Karpas-422 (cell line): ENCODE data around the gene HDAC10. TPM values are rescaled to one million over a fixed set of nuclear protein-coding genes. Genes with fewer than 3 reads are reported as not detected.
A peak's percentile ranks its signal among the peaks of the same experiment; 100 is the strongest.
"Not testable (repeated sequence)": the region's sequence is repeated elsewhere in the genome, so short reads cannot be mapped to it uniquely, and the experiment has no call there.

ENCODE experiments used
- DNase-seq: peaks from one replicate; pipeline ENCODE4 v3.0.0-alpha.2; 2015
- H2AFZ ChIP-seq: fragments of 200-600 bp; sonication (generic); 2 replicates; pipeline ENCODE4 v1.6.1; 2014; ENCODE audit warnings: antibody characterized with exemption, low read length, mixed read lengths
- H3K27ac ChIP-seq: fragments of 200-600 bp; sonication (generic); 2 replicates; pipeline ENCODE4 v1.5.1; 2014; ENCODE audit warnings: mild to moderate bottlenecking, low read length, moderate library complexity
- H3K27me3 ChIP-seq: fragments of 200-600 bp; sonication (generic); 2 replicates; pipeline ENCODE4 v1.6.1; 2014; ENCODE audit warnings: low read length, mixed read lengths
- H3K36me3 ChIP-seq: fragments of 200-600 bp; sonication (generic); 2 replicates; pipeline ENCODE4 v1.6.1; 2014; ENCODE audit warnings: low read length, mixed read lengths; ENCODE audit not compliant: insufficient read depth
- H3K4me1 ChIP-seq: fragments of 200-600 bp; sonication (generic); 2 replicates; pipeline ENCODE4 v1.6.1; 2014; ENCODE audit warnings: mild to moderate bottlenecking, low read length, mixed read lengths
- H3K4me2 ChIP-seq: fragments of 200-600 bp; sonication (generic); 2 replicates; pipeline ENCODE4 v1.6.1; 2014; ENCODE audit warnings: low read length, low read depth, mild to moderate bottlenecking; ENCODE audit not compliant: poor library complexity, severe bottlenecking
- H3K4me3 ChIP-seq: fragments of 200-600 bp; sonication (generic); 2 replicates; pipeline ENCODE4 v1.5.1; 2014; ENCODE audit warnings: mild to moderate bottlenecking, antibody characterized with exemption, low read length, mixed read lengths
- H3K79me2 ChIP-seq: fragments of 200-600 bp; sonication (generic); 2 replicates; pipeline ENCODE4 v1.6.1; 2014; ENCODE audit warnings: mild to moderate bottlenecking, low read length, mixed read lengths
- H3K9ac ChIP-seq: fragments of 200-600 bp; sonication (generic); 2 replicates; pipeline ENCODE4 v1.6.0; 2014; ENCODE audit warnings: low read length
- H3K9me2 ChIP-seq: fragments of 200-600 bp; sonication (generic), shearing (Covaris generic); replicated peaks from 2 replicates; pipeline ENCODE4 v1.6.0; 2014; ENCODE audit warnings: mild to moderate bottlenecking, low read length, moderate library complexity; ENCODE audit not compliant: insufficient read depth
- H3K9me3 ChIP-seq: fragments of 300-700, 200-600 bp; sonication (generic); 2 replicates; pipeline ENCODE4 v1.6.1; 2014; ENCODE audit warnings: low read length, mixed read lengths
- H4K20me1 ChIP-seq: fragments of 200-600 bp; sonication (generic); 2 replicates; pipeline ENCODE4 v1.6.1; 2014; ENCODE audit warnings: mild to moderate bottlenecking, antibody characterized with exemption, low read length, low read depth; ENCODE audit not compliant: insufficient read depth
- total RNA-seq: library from RNA; depleted of rRNA; stranded (reverse); fragments of >200 nt; shearing (Covaris generic); gene quantifications from 2 replicates; pipeline ENCODE4 v1.2.3, GENCODE V29; 2014; ENCODE audit warnings: low replicate concordance

The HDAC10 gene
- total RNA-seq, 1 experiment from 2014 or later = 42.3 TPM

GRCh38 chr22:50274311-50274710 is 23.2 kb upstream of the HDAC10 start:
- no peak overlapping the region for H2AFZ ChIP-seq
- no peak overlapping the region for H3K4me2 ChIP-seq
- H3K27me3 ChIP-seq = no peaks in the 10 kb centered on the region
- no peaks in the 10 kb centered on the region for H3K36me3 ChIP-seq
- H3K79me2 ChIP-seq = no peaks in the 10 kb centered on the region
- H4K20me1 ChIP-seq = no peaks in the 10 kb centered on the region
- no peak overlapping the region for H3K4me3 ChIP-seq
- H3K9me2 ChIP-seq = no peaks in the 10 kb centered on the region
- H3K9me3 ChIP-seq = peaks cover 4% of the 10 kb centered on the region; the same call in 1 of the 2 replicates
- DNase-seq = peak; percentile 84
- H3K27ac ChIP-seq = no peak overlapping the region
- peaks cover 22% of the 10 kb centered on the region for H3K4me1 ChIP-seq
- no peak overlapping the region for H3K9ac ChIP-seq

DNA sequence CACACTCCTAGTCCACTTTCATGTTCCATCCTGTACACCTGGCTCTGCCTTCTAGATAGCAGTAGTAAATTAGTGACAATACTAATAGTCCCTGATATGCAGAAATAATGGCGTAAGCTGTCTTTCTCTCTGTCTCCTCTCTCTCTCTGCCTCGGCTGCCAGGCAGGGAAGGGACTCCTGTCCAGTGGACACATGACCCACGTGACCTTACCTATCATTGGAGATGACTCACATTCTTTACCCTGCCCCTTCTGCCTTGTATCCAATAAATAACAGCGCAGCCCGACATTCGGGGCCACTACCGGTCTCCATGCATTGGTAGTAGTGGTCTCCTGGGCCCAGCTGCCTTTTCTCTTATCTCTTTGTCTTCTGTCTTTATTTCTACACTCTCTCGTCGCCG is 22.7 kb upstream of the HDAC10 start:
- not testable (repeated sequence) for H3K9me3 ChIP-seq, H3K4me3 ChIP-seq, H3K27ac ChIP-seq, DNase-seq, H3K27me3 ChIP-seq, H3K4me2 ChIP-seq, H3K9me2 ChIP-seq, H3K79me2 ChIP-seq, H4K20me1 ChIP-seq, H2AFZ ChIP-seq, H3K36me3 ChIP-seq, H3K9ac ChIP-seq
- H3K4me1 ChIP-seq = peaks cover 24% of the 10 kb centered on the region

DNA sequence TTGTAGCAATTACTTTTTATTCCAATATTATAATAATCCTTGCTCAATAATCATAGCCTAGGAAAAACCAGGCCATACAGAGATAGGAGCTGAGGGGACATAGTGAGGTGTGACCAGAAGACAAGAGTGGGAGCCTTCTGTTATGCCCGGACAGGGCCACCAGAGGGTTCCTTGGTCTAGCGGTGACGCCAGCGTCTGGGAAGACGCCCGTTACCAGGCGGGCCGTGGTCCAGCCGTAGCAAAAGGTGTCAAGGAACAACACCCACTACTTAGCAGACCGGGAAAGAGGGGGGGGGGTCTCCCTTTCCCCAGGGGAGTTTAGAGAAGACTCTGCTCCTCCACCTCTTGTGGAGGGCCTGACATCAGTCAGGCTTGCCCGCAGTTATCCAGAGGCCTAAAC is 22.3 kb upstream of the HDAC10 start:
- not testable (repeated sequence) for H3K4me3 ChIP-seq, H2AFZ ChIP-seq, H3K27ac ChIP-seq, H3K9ac ChIP-seq, H3K79me2 ChIP-seq, H3K36me3 ChIP-seq, H3K4me2 ChIP-seq, H4K20me1 ChIP-seq, H3K27me3 ChIP-seq, H3K9me3 ChIP-seq, DNase-seq, H3K9me2 ChIP-seq
- peaks cover 24% of the 10 kb centered on the region for H3K4me1 ChIP-seq

- Histone ChIP-seq H3K9me2 (no peaks in the 10 kb centered on the region), H4K20me1 (no peaks in the 10 kb centered on the region), H3K4me1 (peaks cover 24% of the 10 kb centered on the region), H3K27me3 (no peaks in the 10 kb centered on the region), H3K9ac (no peak overlapping the region), H3K9me3 (peaks cover 4% of the 10 kb centered on the region; the same call in 1 of the 2 replicates), H3K36me3 (no peaks in the 10 kb centered on the region), H3K4me3 (peak overlapping the region; percentile 77; the same call in 1 of the 2 replicates), H2AFZ (no peak overlapping the region), H3K4me2 (peak overlapping the region; percentile 96), H3K27ac (no peak overlapping the region), H3K79me2 (no peaks in the 10 kb centered on the region)
- no peak for DNase-seq
Measured at GRCh38 chr22:50272044-50272802, 21.2 kb upstream of the HDAC10 start.

DNA sequence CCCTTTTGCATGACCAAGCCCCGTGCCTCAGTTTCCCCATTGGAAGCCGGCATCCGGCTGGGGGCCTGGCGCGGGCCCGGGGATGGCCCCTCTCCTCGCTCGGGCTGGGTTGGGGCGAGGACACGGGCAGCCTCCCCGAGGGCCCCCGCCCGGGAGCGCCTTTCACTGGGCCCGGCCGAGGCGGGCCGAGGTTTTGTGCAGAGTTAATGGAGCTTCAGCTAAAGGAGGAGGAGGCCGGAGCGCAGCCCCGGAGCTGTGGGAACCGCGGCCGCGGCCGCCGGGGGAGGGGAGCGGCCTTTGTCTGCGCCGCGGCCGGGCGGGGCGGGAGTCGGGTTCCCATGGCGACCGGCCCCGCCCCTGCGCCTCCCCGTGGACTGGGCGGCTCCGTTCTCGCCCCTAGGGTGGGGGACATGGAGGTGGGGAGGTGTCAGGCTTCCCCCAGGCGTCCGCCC is 20.5 kb upstream of the HDAC10 start:
- no peaks in the 10 kb centered on the region for H3K36me3 ChIP-seq
- H3K27ac ChIP-seq = no peak overlapping the region
- peaks cover 4% of the 10 kb centered on the region; the same call in 1 of the 2 replicates for H3K9me3 ChIP-seq
- H4K20me1 ChIP-seq = no peaks in the 10 kb centered on the region
- peak; percentile 85 for DNase-seq
- H3K4me3 ChIP-seq = peak overlapping the region; percentile 77
- peak overlapping the region; percentile 75; the same call in 1 of the 2 replicates for H3K9ac ChIP-seq
- no peaks in the 10 kb centered on the region for H3K79me2 ChIP-seq
- H3K9me2 ChIP-seq = no peaks in the 10 kb centered on the region
- peak overlapping the region; percentile 96 for H3K4me2 ChIP-seq
- H3K27me3 ChIP-seq = no peaks in the 10 kb centered on the region
- H3K4me1 ChIP-seq = peaks cover 24% of the 10 kb centered on the region
- H2AFZ ChIP-seq = no peak overlapping the region

GRCh38 chr22:50270666-50271394 is 19.8 kb upstream of the HDAC10 start:
- H4K20me1 ChIP-seq = no peaks in the 10 kb centered on the region
- peak; percentile 84 for DNase-seq
- peak overlapping the region; percentile 96 for H3K4me2 ChIP-seq
- H3K79me2 ChIP-seq = no peaks in the 10 kb centered on the region
- peaks cover 2% of the 10 kb centered on the region; the same call in 1 of the 2 replicates for H3K9me3 ChIP-seq
- H3K9me2 ChIP-seq = no peaks in the 10 kb centered on the region
- H3K27me3 ChIP-seq = no peaks in the 10 kb centered on the region
- H3K9ac ChIP-seq = peak overlapping the region; percentile 75
- no peak overlapping the region for H3K27ac ChIP-seq
- H2AFZ ChIP-seq = peak overlapping the region; percentile 48; the same call in 1 of the 2 replicates
- H3K36me3 ChIP-seq = no peaks in the 10 kb centered on the region
- peaks cover 24% of the 10 kb centered on the region for H3K4me1 ChIP-seq
- peak overlapping the region; percentile 77 for H3K4me3 ChIP-seq

- peak within 1 kb of the TSS; percentile 60 for H2AFZ ChIP-seq
- peak within 1 kb of the TSS; percentile 96 for H3K4me2 ChIP-seq
- H3K4me1 ChIP-seq = peaks cover 24% of the 10 kb centered on the region
- H4K20me1 ChIP-seq = no peaks in the 10 kb centered on the region
- H3K27me3 ChIP-seq = no peaks in the 10 kb centered on the region
- no peaks in the 10 kb centered on the region for H3K9me2 ChIP-seq
- H3K4me3 ChIP-seq = peak within 1 kb of the TSS; percentile 77
- no peaks in the 10 kb centered on the region; the same call in 1 of the 2 replicates for H3K9me3 ChIP-seq
- H3K9ac ChIP-seq = peak within 1 kb of the TSS; percentile 75
- peak within 1 kb of the TSS; percentile 46 for H3K27ac ChIP-seq
- DNase-seq = peak; percentile 89
- H3K36me3 ChIP-seq = no peaks in the 10 kb centered on the region
- H3K79me2 ChIP-seq = no peaks in the 10 kb centered on the region
Measured at GRCh38 chr22:50269970-50270665, 19.1 kb upstream of the HDAC10 start, which contains the start of gene MAPK11. TSS of gene MAPK11 (minus strand) at chr22:50270380. CDS start at chr22:50270292, 88 bp downstream.
